Activated CD4-positive, alpha-beta T cell treated with anti-CD3 and anti-CD28 coated beads, Interleukin-2, Interleukin-4, amounts not matched to agents 100 ng/mL and 50 ng/mL, durations not matched to agents 16 hours and 8 hours (primary cell): ENCODE data around the gene F2RL3.
"Not testable (repeated sequence)": the region's sequence is repeated elsewhere in the genome, so short reads cannot be mapped to it uniquely, and the experiment has no call there.

Source experiments
- DNase-seq: peaks from one replicate; pipeline ENCODE4 v3.0.0-alpha.2; 2020; ENCODE audit warnings: low spot score

The F2RL3 gene

DNA sequence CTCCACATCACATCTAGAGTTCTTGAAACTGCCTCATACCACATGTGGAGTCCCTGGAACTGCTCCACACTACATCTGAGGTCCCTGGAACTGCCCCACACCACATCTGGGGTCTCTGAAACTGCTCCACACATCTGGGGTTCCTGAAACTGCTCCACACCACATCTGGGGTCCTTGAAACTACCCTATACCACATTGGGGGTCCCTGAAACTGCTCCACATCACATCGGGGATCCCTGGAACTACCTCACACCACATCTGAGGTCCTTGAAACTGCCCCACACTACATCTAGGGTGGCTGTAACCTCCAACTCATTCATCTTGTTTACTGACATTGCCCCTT lies 33.8 kb downstream of the F2RL3 start:
- no peak for DNase-seq

DNA sequence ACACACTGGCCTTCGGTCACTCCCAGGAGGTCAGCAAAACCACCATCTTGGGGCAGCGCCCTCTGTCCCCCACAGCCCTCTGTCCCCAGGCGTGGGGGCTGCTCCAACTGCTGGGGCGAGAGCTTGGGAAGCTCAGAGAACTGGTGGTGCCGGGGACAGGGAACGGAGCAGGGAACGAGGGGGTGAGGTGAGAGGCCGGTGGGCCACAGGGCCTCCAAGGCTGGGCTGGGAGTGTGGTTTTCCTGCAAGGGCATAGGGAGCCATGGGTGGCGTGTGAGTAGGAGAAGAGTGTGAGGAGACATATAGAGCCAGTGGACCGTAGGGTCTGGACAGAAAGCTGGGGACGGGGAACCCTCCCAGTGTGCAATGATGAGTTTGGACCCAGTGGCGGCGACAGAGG lies 34.1 kb downstream of the F2RL3 start:
- DNase-seq = no peak

DNA sequence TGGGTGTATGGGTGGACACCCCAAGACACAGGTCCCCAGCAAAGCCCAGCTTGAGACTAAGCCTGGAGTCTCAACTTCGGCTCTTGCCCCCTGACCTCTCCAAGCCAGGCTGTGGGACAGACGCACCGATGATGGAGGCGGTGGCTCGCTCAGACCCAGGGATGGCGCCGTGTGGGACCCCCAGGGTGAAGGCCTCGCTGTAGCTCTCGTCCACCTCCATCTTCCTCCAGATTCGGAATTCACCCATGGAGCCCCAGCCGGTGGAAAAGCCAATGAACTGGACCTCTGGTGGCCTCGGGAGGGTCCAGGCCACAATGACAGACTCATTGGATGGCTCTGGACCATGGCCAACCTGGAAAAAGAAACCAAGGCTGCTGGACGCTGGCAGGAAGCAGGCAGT lies 39.1 kb downstream of the F2RL3 start:
- DNase-seq = no peak

DNA sequence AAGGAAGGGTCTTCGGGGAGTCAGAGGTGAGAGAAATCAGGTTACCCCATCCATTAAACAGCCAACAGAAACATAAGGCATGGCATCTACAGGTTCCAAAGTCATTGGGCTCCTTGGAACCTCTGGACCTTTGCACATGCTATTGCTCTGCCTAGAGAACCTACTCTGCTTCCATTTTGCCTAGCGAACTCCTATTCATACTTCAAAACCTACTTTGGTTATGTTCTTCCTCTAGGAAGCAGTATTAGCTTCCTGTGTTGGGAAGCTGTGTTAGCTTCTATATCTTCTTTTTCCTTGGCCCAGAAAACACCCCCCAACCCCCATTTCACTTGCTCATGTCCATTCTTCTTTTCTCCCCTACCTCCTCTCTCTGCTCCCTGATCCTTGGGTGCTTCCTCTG lies 39.6 kb downstream of the F2RL3 start:
- DNase-seq = no peak

DNA sequence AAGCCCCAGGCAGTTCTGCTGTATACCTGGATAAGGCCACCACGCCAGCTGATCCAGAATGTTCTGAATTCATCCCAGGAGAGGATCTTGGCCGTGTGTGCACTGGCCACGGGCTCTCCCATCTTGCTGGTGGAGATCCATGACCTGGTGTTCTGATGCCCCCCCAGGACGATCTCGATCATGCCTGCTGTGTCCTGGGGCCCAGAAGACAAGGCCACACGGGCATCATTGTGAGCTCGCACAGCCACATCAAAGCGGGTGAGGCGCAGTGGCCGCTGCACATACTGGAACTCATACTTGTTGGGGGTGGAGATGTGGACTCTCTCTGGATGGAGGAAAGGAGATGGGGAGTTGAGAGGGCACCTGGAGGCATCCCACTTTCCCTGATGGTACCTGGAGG lies 40.1 kb downstream of the F2RL3 start:
- DNase-seq = no peak

- no peak for DNase-seq
Observed at GRCh38 chr19:16930753-16931152, 42.0 kb downstream of the F2RL3 start.

GRCh38 chr19:16931306-16931705 lies 42.5 kb downstream of the F2RL3 start:
- DNase-seq = no peak

GRCh38 chr19:16934489-16934888 lies 45.7 kb downstream of the F2RL3 start:
- DNase-seq = no peak

DNA sequence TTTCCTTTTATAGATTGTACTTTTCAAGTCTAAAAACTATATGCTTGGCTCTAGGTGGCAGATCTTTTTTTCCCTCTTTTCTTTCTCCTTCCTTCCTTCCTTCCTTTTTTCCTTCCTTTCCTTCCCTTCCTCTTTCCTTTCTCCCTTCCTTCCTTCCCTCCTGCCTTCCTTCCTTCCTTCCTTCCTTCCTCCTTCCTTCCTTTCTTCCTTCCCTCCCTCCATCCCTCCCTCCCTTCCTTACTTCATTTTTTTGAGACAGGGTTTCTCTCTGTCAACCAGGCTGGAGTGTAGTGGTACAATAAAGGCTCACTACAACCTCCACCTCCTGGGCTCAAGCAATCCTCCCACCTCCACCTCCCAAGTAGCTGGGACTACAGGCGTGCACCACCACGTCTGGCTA lies 48.1 kb downstream of the F2RL3 start:
- DNase-seq = no peak

GRCh38 chr19:16937796-16938195 lies 49.0 kb downstream of the F2RL3 start:
- not testable (repeated sequence) for DNase-seq

DNA sequence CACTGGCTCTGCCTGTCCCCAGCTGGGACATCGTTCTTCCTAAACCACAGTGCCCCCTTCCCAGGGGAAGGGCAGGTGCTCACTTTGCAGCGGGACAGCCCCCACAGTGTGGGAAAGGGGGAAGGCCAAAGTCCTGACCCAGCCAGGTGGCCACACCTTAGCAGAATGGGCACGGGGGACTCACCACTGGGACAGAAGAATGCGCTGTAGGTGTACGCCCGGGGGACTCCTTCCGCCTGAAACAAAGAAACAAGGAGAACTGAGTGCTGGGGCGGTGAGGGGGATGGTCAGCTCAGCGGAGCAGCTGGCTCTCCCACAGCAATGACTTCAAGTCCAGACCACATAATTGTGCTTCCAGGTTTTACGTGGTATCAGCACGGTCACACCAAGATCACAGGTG lies 49.4 kb downstream of the F2RL3 start:
- no peak for DNase-seq

DNA sequence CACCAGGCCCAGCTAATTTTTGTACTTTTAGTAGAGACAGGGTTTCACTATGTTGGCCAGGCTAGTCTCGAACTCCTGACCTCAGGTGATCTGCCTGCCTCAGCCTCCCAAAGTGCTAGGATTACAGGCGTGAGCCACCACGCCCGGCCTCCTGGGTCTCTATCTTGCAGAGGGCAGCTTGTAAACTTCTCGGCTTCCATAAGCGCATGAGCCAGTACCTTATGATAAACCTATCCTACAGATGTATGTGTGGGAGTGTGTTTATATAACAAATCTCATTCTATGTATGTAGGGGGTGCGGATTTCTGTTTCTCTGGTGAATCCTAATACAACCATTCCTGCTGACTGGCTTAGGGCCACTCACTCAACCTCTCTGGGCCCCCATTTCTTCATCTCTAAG lies 51.3 kb downstream of the F2RL3 start:
- not testable (repeated sequence) for DNase-seq

DNA sequence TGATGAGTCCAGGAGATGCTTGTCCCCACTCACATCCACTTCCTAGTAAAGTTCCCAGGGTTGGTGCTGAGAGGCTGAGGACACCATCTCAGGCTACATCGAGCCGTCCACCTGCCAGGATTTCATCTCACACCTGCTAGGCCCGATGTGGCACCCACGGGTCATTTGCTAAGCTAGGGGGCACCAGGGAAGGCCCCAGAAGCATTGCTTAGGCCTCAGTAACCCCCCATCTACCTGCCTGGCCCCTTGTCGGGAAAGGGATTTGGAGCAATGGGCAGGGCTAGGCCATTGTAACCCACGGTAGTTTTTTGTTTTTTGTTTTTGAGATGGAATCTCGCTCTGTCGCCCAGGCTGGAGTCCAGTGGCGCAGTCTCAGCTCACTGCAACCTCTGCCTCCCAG lies 51.8 kb downstream of the F2RL3 start:
- no peak for DNase-seq
